ENCODE results near the gene REV3L.

DNA sequence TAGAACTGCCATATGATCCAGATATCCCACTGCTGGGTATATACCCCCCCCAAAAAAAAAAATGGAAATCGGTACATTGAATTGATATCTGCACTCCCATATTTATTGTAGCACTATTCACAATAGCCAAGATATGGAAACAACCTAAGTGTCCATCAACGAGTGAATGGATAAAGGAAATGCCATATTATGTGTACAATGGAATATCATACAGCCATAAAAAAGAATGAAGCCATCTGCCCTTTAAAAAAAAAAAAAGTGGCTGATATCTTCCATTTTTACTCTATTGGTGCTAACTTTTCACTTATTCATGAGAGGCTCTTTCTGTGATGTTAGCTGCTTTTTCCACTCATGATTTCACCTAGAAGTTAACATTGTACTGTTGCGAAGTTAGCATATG is 156.5 kb downstream of the REV3L start:
- TF ChIP-seq, protein P1, sequence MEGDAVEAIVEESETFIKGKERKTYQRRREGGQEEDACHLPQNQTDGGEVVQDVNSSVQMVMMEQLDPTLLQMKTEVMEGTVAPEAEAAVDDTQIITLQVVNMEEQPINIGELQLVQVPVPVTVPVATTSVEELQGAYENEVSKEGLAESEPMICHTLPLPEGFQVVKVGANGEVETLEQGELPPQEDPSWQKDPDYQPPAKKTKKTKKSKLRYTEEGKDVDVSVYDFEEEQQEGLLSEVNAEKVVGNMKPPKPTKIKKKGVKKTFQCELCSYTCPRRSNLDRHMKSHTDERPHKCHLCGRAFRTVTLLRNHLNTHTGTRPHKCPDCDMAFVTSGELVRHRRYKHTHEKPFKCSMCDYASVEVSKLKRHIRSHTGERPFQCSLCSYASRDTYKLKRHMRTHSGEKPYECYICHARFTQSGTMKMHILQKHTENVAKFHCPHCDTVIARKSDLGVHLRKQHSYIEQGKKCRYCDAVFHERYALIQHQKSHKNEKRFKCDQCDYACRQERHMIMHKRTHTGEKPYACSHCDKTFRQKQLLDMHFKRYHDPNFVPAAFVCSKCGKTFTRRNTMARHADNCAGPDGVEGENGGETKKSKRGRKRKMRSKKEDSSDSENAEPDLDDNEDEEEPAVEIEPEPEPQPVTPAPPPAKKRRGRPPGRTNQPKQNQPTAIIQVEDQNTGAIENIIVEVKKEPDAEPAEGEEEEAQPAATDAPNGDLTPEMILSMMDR (IDR thresholded peaks at IDR 0.05), result no peak
- TF ChIP-seq POLR2A (IDR thresholded peaks at IDR 0.05), result no peak

Measured in adrenal gland (tissue), 5 donors.